H1 (cell line): ENCODE measurements around the gene SCGN.

Source experiments
- SP2 ChIP-seq: IDR thresholded peaks from 2 replicates; pipeline ENCODE4 v1.6.1; 2012; ENCODE audit warnings: mild to moderate bottlenecking, low read length, inconsistent platforms
- SUZ12 ChIP-seq: fragments of 200-600 bp; sonication (generic); IDR thresholded peaks from 2 replicates; pipeline ENCODE4 v1.6.1; 2012; ENCODE audit warnings: mild to moderate bottlenecking, inconsistent platforms, low read length, moderate library complexity, mixed read lengths
- ZNF274 ChIP-seq: IDR thresholded peaks from 2 replicates; pipeline ENCODE4 v1.7.0; 2012; ENCODE audit warnings: low read length, borderline replicate concordance; ENCODE audit errors: extremely low read depth
- TF ChIP-seq, protein P1 (sequence below), 3 experiments: IDR thresholded peaks; 1 replicate in 2 of 3; 2 replicates in 1 of 3; pipeline versions ENCODE4 v1.5.1 to v1.6.1; 2011; ENCODE audit warnings: low read length in 3 of 3, mild to moderate bottlenecking in 3 of 3, inconsistent platforms in 2 of 3, low read depth in 1 of 3, moderate library complexity in 1 of 3; ENCODE audit not compliant: insufficient read depth in 1 of 3; ENCODE audit errors: control extremely low read depth in 1 of 3

DNA sequence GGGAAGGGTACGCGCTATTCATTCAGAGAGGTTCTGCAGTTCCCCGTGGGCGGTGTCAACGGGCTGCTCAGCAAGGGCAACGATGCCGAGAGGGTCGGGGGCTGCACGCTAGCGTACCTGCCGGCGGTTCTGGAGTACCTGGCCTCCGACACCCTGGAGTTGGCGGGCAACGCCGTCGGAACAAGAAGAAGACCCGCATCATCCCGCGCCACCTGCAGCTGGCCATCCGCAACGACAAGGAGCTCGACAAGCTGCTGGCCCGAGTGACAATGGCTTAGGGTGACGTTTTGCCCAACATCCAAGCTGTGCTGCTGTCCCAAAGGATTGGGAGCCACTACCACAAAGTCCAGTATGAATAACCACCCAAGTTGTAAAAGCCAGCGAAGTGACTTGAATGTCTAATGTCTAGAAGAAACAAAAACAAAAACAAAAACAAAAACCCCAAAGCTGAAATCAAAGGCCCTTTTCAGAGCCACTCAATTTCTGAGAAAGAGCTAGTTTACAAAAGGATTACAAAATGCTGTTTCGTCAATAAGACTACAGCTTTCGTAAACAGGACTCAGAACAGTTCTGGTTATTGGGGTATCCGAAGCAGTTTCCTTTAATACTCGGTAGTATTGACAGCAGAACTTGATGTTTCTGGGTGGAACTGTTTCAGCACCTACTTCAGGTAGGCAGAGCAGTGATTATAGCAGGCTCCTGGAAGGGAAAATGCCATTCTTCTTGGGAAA, 80.6 kb downstream of the SCGN start:
- TF ChIP-seq, protein P1, sequence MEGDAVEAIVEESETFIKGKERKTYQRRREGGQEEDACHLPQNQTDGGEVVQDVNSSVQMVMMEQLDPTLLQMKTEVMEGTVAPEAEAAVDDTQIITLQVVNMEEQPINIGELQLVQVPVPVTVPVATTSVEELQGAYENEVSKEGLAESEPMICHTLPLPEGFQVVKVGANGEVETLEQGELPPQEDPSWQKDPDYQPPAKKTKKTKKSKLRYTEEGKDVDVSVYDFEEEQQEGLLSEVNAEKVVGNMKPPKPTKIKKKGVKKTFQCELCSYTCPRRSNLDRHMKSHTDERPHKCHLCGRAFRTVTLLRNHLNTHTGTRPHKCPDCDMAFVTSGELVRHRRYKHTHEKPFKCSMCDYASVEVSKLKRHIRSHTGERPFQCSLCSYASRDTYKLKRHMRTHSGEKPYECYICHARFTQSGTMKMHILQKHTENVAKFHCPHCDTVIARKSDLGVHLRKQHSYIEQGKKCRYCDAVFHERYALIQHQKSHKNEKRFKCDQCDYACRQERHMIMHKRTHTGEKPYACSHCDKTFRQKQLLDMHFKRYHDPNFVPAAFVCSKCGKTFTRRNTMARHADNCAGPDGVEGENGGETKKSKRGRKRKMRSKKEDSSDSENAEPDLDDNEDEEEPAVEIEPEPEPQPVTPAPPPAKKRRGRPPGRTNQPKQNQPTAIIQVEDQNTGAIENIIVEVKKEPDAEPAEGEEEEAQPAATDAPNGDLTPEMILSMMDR (IDR thresholded peaks at IDR 0.05; ENCODE audit: control extremely low read depth in 1 of 3, insufficient read depth in 1 of 3, low read depth in 1 of 3, low read length in 3 of 3), result peak; percentile 32 to 38 (median 36); a peak in 3 of 4 replicates
- TF ChIP-seq SUZ12 (no peak), ZNF274 (no peak), SP2 (no peak)
